HCT116 (cell line): ENCODE results near the gene YAE1. TPM values are rescaled to one million over a fixed set of nuclear protein-coding genes. Genes with fewer than 3 reads are reported as not detected.

Experiments
- ATAC-seq: fragments of 200-7000 bp; cut with Tn5 transposase; 2 replicates; pipeline ENCODE4 v1.9.1; 2020; ENCODE audit warnings: mild to moderate bottlenecking, moderate library complexity
- BruUV-seq: library from RNA; stranded (reverse); fragments of 400-500 nt; replicated peaks from 2 replicates; lab custom pipeline; 2021; lab: Mats Ljungman, UMichigan
- CTCF ChIA-PET: fragments of 300-600 bp; sonication (Branson Sonifier 250); formaldehyde crosslinking; loops from one replicate; lab custom pipeline; 2021; ENCODE audit warnings: antibody characterized with exemption; lab: Charles Lee
- POLR2A ChIA-PET: fragments of 300-600, 350-600 bp; sonication (Branson Sonifier 250); formaldehyde crosslinking; loops from one replicate; lab custom pipeline; 2021; ENCODE audit warnings: antibody characterized with exemption; lab: Charles Lee
- RAD21 ChIA-PET, 2 experiments: fragments of 300-600 bp; sonication (Branson Sonifier 250); formaldehyde crosslinking; loops; one replicate each; lab custom pipeline; 2023; ENCODE audit warnings: low total read pairs in 2 of 2; ENCODE audit not compliant: uncharacterized antibody in 2 of 2, unreplicated experiment in 2 of 2, low non-redundant PET in 1 of 2; lab: Charles Lee
- DNase-seq: peaks from one replicate; pipeline ENCODE4 v3.0.0-alpha.2; 2010; ENCODE audit warnings: low read depth, low spot score
- H2AFZ ChIP-seq: fragments of 200-600 bp; shearing (Covaris generic), sonication (generic); 2 replicates; pipeline ENCODE4 v1.6.1; 2017; ENCODE audit warnings: low read depth, mixed run types, mixed read lengths, antibody characterized with exemption, low read length; ENCODE audit not compliant: poor library complexity, severe bottlenecking
- H3K27ac ChIP-seq: 2 replicates; pipeline ENCODE4 v1.5.1; 2012; ENCODE audit warnings: low read depth, low read length
- H3K27me3 ChIP-seq: fragments of 200-600 bp; sonication (generic); 2 replicates; pipeline ENCODE4 v1.6.1; 2016; ENCODE audit warnings: mixed run types, low read length, mixed read lengths; ENCODE audit not compliant: insufficient read depth
- H3K36me3 ChIP-seq, 2 experiments: fragments of 200-500 bp in 1 of 2; fragments of 200-600 bp in 1 of 2; sonication (Bioruptor generic) in 1 of 2; sonication (generic) in 1 of 2; 2 replicates each; pipeline versions ENCODE4 v1.5.1 to v1.6.1; 2014 to 2016; ENCODE audit warnings: low read length in 2 of 2, inconsistent platforms in 1 of 2, mixed read lengths in 1 of 2, mixed run types in 1 of 2; ENCODE audit not compliant: insufficient read depth in 2 of 2, control insufficient read depth in 1 of 2
- H3K4me1 ChIP-seq, 2 experiments: fragments of 200-600 bp in 1 of 2; sonication (generic) in 1 of 2; 2 replicates each; pipeline versions ENCODE4 v1.5.1 to v1.6.1; 2012 to 2017; ENCODE audit warnings: low read length in 2 of 2, inconsistent platforms in 1 of 2, mild to moderate bottlenecking in 1 of 2, mixed read lengths in 1 of 2, mixed run types in 1 of 2, moderate library complexity in 1 of 2; ENCODE audit not compliant: insufficient read depth in 2 of 2, control insufficient read depth in 1 of 2
- H3K4me2 ChIP-seq: fragments of 200-600 bp; sonication (generic); 2 replicates; pipeline ENCODE4 v1.6.1; 2017; ENCODE audit warnings: mixed run types, low read length, mixed read lengths
- H3K4me3 ChIP-seq, 2 experiments: fragments of 200-600 bp in 1 of 2; sonication (generic) in 1 of 2; replicated peaks in 1 of 2; 2 replicates each; pipeline ENCODE4 v1.5.1; 2011 to 2016; ENCODE audit warnings: low read length in 2 of 2, control low read depth in 1 of 2, low read depth in 1 of 2, mild to moderate bottlenecking in 1 of 2, mixed read lengths in 1 of 2, mixed run types in 1 of 2
- H3K79me2 ChIP-seq: fragments of 200-600 bp; sonication (generic); 2 replicates; pipeline ENCODE4 v1.6.1; 2017; ENCODE audit warnings: mild to moderate bottlenecking, mixed run types, low read length, moderate library complexity, mixed read lengths; ENCODE audit not compliant: insufficient read depth
- H3K9ac ChIP-seq: fragments of 200-600 bp; sonication (generic); 2 replicates; pipeline ENCODE4 v1.6.1; 2016; ENCODE audit warnings: low read length, mixed read lengths
- H3K9me2 ChIP-seq: fragments of 200-600 bp; sonication (generic), shearing (Covaris generic); 2 replicates; pipeline ENCODE4 v1.6.1; 2017; ENCODE audit warnings: mixed run types, mild to moderate bottlenecking, moderate library complexity; ENCODE audit not compliant: insufficient read depth
- H3K9me3 ChIP-seq, 2 experiments: fragments of 200-500 bp in 1 of 2; fragments of 200-600 bp in 1 of 2; sonication (Bioruptor generic) in 1 of 2; sonication (generic) in 1 of 2; 2 replicates each; pipeline ENCODE4 v1.6.1; 2014 to 2017; ENCODE audit warnings: low read length in 2 of 2, mixed read lengths in 2 of 2, inconsistent platforms in 1 of 2, low read depth in 1 of 2, mild to moderate bottlenecking in 1 of 2, mixed run types in 1 of 2, moderate library complexity in 1 of 2; ENCODE audit not compliant: control insufficient read depth in 1 of 2, insufficient read depth in 1 of 2
- H4K20me1 ChIP-seq: fragments of 200-600 bp; sonication (generic), shearing (Covaris generic); 2 replicates; pipeline ENCODE4 v1.6.1; 2017; ENCODE audit warnings: mixed run types, mild to moderate bottlenecking, moderate library complexity; ENCODE audit not compliant: insufficient read depth
- CBX3 ChIP-seq: IDR thresholded peaks from 2 replicates; pipeline ENCODE4 v1.6.1; 2012; ENCODE audit warnings: low read depth
- CEBPB ChIP-seq: IDR thresholded peaks from 2 replicates; pipeline ENCODE4 v1.6.1; 2012; ENCODE audit warnings: low read depth
- CTCF ChIP-seq, 3 experiments: fragments of 200-600 bp in 1 of 3; sonication (generic) in 1 of 3; IDR thresholded peaks in 2 of 3; conservative IDR thresholded peaks in 1 of 3; 2 replicates each; pipeline ENCODE4 v1.5.1; 2012 to 2017; ENCODE audit warnings: low read depth in 2 of 3, low read length in 2 of 3, antibody characterized with exemption in 1 of 3, borderline replicate concordance in 1 of 3, control low read depth in 1 of 3, mild to moderate bottlenecking in 1 of 3, mixed read lengths in 1 of 3, mixed run types in 1 of 3, moderate library complexity in 1 of 3; ENCODE audit not compliant: insufficient read depth in 1 of 3
- EGR1 ChIP-seq: IDR thresholded peaks from 2 replicates; pipeline ENCODE4 v1.6.1; 2012; ENCODE audit warnings: low read depth
- ELF1 ChIP-seq: IDR thresholded peaks from 2 replicates; pipeline ENCODE4 v1.6.1; 2012; ENCODE audit warnings: low read depth, borderline replicate concordance
- FOSL1 ChIP-seq: IDR thresholded peaks from 2 replicates; pipeline ENCODE4 v1.6.1; 2012; ENCODE audit warnings: low read depth
- JUND ChIP-seq: IDR thresholded peaks from 2 replicates; pipeline ENCODE4 v1.6.1; 2012
- MAX ChIP-seq: IDR thresholded peaks from 2 replicates; pipeline ENCODE4 v1.6.1; 2012
- POLR2AphosphoS5 ChIP-seq: IDR thresholded peaks from 2 replicates; pipeline ENCODE4 v1.6.1; 2011; ENCODE audit warnings: mild to moderate bottlenecking, low read depth, low read length, moderate library complexity
- REST ChIP-seq: IDR thresholded peaks from 2 replicates; pipeline ENCODE4 v1.6.1; 2012; ENCODE audit warnings: low read depth
- SIN3A ChIP-seq: IDR thresholded peaks from 2 replicates; pipeline ENCODE4 v1.6.1; 2012; ENCODE audit warnings: low read depth
- SP1 ChIP-seq: IDR thresholded peaks from 2 replicates; pipeline ENCODE4 v1.6.1; 2012; ENCODE audit warnings: low read depth
- SRF ChIP-seq: IDR thresholded peaks from 2 replicates; pipeline ENCODE4 v1.6.1; 2012; ENCODE audit warnings: low read depth
- TCF7L2 ChIP-seq: IDR thresholded peaks from 2 replicates; pipeline ENCODE4 v1.7.0; 2011; ENCODE audit warnings: borderline replicate concordance, inconsistent platforms; ENCODE audit not compliant: insufficient read depth, insufficient read length; ENCODE audit errors: extremely low read depth
- YY1 ChIP-seq: IDR thresholded peaks from 2 replicates; pipeline ENCODE4 v1.6.1; 2011; ENCODE audit warnings: low read length, low read depth, moderate library complexity, mild to moderate bottlenecking; ENCODE audit not compliant: insufficient replicate concordance; ENCODE audit errors: extremely low read depth
- ZBTB33 ChIP-seq: IDR thresholded peaks from 2 replicates; pipeline ENCODE4 v1.6.1; 2011; ENCODE audit warnings: mild to moderate bottlenecking, low read length, moderate library complexity; ENCODE audit not compliant: insufficient replicate concordance; ENCODE audit errors: extremely low read depth
- ZFX ChIP-seq: fragments of 450-650 bp; IDR thresholded peaks from 2 replicates; pipeline ENCODE4 v1.6.1; 2017
- ZNF274 ChIP-seq: fragments of 200-500 bp; sonication (Bioruptor generic); IDR thresholded peaks from 2 replicates; pipeline ENCODE4 v1.6.1; 2014; ENCODE audit warnings: mild to moderate bottlenecking, low read depth, low read length, inconsistent platforms
- intact Hi-C: fragments of 100-400 bp; cut with micrococcal nuclease; formaldehyde crosslinking; loops from 2 replicates; pipeline ENCODE4 v1.10.0; 2022
- total RNA-seq: library from RNA; stranded (reverse); gene quantifications from one replicate; pipeline ENCODE4 v1.2.1, GENCODE V29; 2021; ENCODE audit not compliant: unreplicated experiment

Gene YAE1
- total RNA-seq, 1 experiment from 2014 or later = 16.9 TPM

- ChIA-PET RAD21 (no interaction called here), CTCF (interaction anchor here (0.7 to 1.5 kb wide), 4 partner anchors 9 to 153 kb away, joined by 3 to 10 read pairs (median 3); no protein-coding TSS in a partner anchor), POLR2A (no interaction called here)
- no peaks in the 10 kb centered on the region for H3K9me2 ChIP-seq
- peak overlapping the region in 1 of 2 experiments; percentile 8; a peak in 1 of 4 replicates for H3K4me3 ChIP-seq
- BruUV-seq = no TSS peak
- H3K27ac ChIP-seq = no peak overlapping the region
- H4K20me1 ChIP-seq = no peaks in the 10 kb centered on the region
- H3K9ac ChIP-seq = no peak overlapping the region
- intact Hi-C loops = no loop called here
- H3K4me1 ChIP-seq = peaks cover 15 to 18% of the 10 kb centered on the region in 2 experiments
- no peaks in the 10 kb centered on the region for H3K9me3 ChIP-seq
- ATAC-seq (peak; percentile 97), DNase-seq (peak; percentile 79)
- H3K36me3 ChIP-seq = no peaks in the 10 kb centered on the region
- no peak overlapping the region for H2AFZ ChIP-seq
- H3K27me3 ChIP-seq = no peaks in the 10 kb centered on the region
- peak overlapping the region; percentile 48 for H3K4me2 ChIP-seq
- no peaks in the 10 kb centered on the region for H3K79me2 ChIP-seq
- TF ChIP-seq REST (no peak), SRF (0 out of 2 replicates have a peak, but pooled peaks have one; percentile 46), ZFX (no peak), CEBPB (peak; percentile 79), POLR2AphosphoS5 (peak; percentile 30; the same call in 1 of the 2 replicates), EGR1 (no peak), SP1 (peak; percentile 78), CTCF (IDR thresholded peaks at IDR 0.05 in 2 of 3, conservative IDR thresholded peaks at IDR 0.05 in 1 of 3; ENCODE audit: borderline replicate concordance in 1 of 3, insufficient read depth in 1 of 3, low read depth in 2 of 3, low read length in 2 of 3) (no peak), ZBTB33 (no peak), SIN3A (peak; percentile 70; the same call in 1 of the 2 replicates), MAX (peak; percentile 57; the same call in 1 of the 2 replicates), ZNF274 (no peak), TCF7L2 (peak; percentile 77), YY1 (peak; percentile 33), ELF1 (no peak), CBX3 (peak; percentile 77; the same call in 1 of the 2 replicates), FOSL1 (peak; percentile 92), JUND (peak; percentile 88)
These were observed 23.3 kb downstream of the YAE1 start for GRCh38 chr7:39589323-39590111.
